Panc1 (cell line): ENCODE measurements around the gene KAZALD1. TPM values are rescaled to one million over a fixed set of nuclear protein-coding genes. Genes with fewer than 3 reads are reported as not detected.

Source experiments
- ATAC-seq: fragments of 200-7000 bp; cut with Tn5 transposase; 2 replicates; pipeline ENCODE4 v1.9.1; 2020; ENCODE audit warnings: mild to moderate bottlenecking, moderate library complexity
- BruUV-seq: library from RNA; stranded (reverse); fragments of 400-500 nt; replicated peaks from 2 replicates; lab custom pipeline; 2021; lab: Mats Ljungman, UMichigan
- CTCF ChIA-PET: fragments of 300-600 bp; sonication (Branson Sonifier 250); formaldehyde crosslinking; loops from one replicate; lab custom pipeline; 2022; ENCODE audit warnings: antibody characterized with exemption; lab: Charles Lee
- POLR2A ChIA-PET: fragments of 300-600 bp; sonication (Branson Sonifier 250); formaldehyde crosslinking; loops from one replicate; lab custom pipeline; 2022; ENCODE audit warnings: antibody characterized with exemption; lab: Charles Lee
- DNase-seq: peaks from one replicate; pipeline ENCODE4 v3.0.0-alpha.2; 2010; ENCODE audit warnings: low read depth, low spot score
- H3K27ac ChIP-seq: 2 replicates; pipeline ENCODE4 v1.5.1; 2011; ENCODE audit warnings: mild to moderate bottlenecking, low read length, inconsistent platforms
- H3K27me3 ChIP-seq: fragments of 200-500 bp; sonication (Bioruptor generic); 2 replicates; pipeline ENCODE4 v1.6.0; 2014; ENCODE audit warnings: low read length, inconsistent platforms; ENCODE audit not compliant: control insufficient read depth, insufficient read depth
- H3K36me3 ChIP-seq: fragments of 200-500 bp; sonication (Bioruptor generic); 2 replicates; pipeline ENCODE4 v1.5.1; 2014; ENCODE audit warnings: inconsistent platforms, mild to moderate bottlenecking, low read length, moderate library complexity; ENCODE audit not compliant: control insufficient read depth, insufficient read depth
- H3K4me1 ChIP-seq: 2 replicates; pipeline ENCODE4 v1.5.1; 2011; ENCODE audit warnings: inconsistent platforms, mild to moderate bottlenecking, low read length, moderate library complexity; ENCODE audit not compliant: control insufficient read depth, insufficient read depth
- H3K4me3 ChIP-seq, 2 experiments: 2 replicates each; pipeline ENCODE4 v1.5.1; 2011 to 2012; ENCODE audit warnings: low read depth in 2 of 2, low read length in 2 of 2, mild to moderate bottlenecking in 2 of 2, inconsistent platforms in 1 of 2, moderate library complexity in 1 of 2
- H3K9me3 ChIP-seq: fragments of 200-500 bp; sonication (Bioruptor generic); 2 replicates; pipeline ENCODE4 v1.5.1; 2014; ENCODE audit warnings: low read depth, mild to moderate bottlenecking, inconsistent platforms, low read length, moderate library complexity; ENCODE audit not compliant: control insufficient read depth, insufficient read depth
- POLR2AphosphoS5 ChIP-seq: IDR thresholded peaks from 2 replicates; pipeline ENCODE4 v1.6.1; 2012; ENCODE audit warnings: mild to moderate bottlenecking, low read depth, low read length, moderate library complexity
- REST ChIP-seq, 2 experiments: IDR thresholded peaks; 2 replicates each; pipeline ENCODE4 v1.6.1; 2011 to 2012; ENCODE audit warnings: low read depth in 2 of 2, control low read depth in 1 of 2, low read length in 1 of 2, mild to moderate bottlenecking in 1 of 2, moderate library complexity in 1 of 2; ENCODE audit not compliant: insufficient read depth in 1 of 2
- SIN3A ChIP-seq: IDR thresholded peaks from 2 replicates; pipeline ENCODE4 v1.6.1; 2012; ENCODE audit warnings: low read depth, mild to moderate bottlenecking, low read length, moderate library complexity, borderline replicate concordance; ENCODE audit not compliant: insufficient read depth
- TCF7L2 ChIP-seq: IDR thresholded peaks from 2 replicates; pipeline ENCODE4 v1.6.1; 2011; ENCODE audit warnings: mild to moderate bottlenecking, low read depth, low read length, inconsistent platforms
- in situ Hi-C: cut with HindIII; loops from 2 replicates; pipeline ENCODE4 v1.10.0; 2016; ENCODE audit warnings: low sequenced_read_pairs, low pct_unique_long_range_greater_than_20kb
- intact Hi-C: fragments of 100-400 bp; cut with micrococcal nuclease; formaldehyde crosslinking; loops from one replicate; pipeline ENCODE4 v1.10.0; 2022; ENCODE audit not compliant: unreplicated experiment
- total RNA-seq: library from RNA; stranded (reverse); gene quantifications from one replicate; pipeline ENCODE4 v1.2.1, GENCODE V29; 2021; ENCODE audit not compliant: unreplicated experiment
- TF ChIP-seq, protein P1 (sequence below): fragments of 450-650 bp; IDR thresholded peaks from 2 replicates; pipeline ENCODE4 v1.5.1; 2017; ENCODE audit warnings: mild to moderate bottlenecking

KAZALD1 gene
- total RNA-seq, 1 experiment from 2014 or later: 21.2 TPM

GRCh38 chr10:101070098-101070497, 8.3 kb downstream of the KAZALD1 start:
- ChIA-PET POLR2A (no interaction called here), CTCF (interaction anchor here (0.6 to 1.6 kb wide), 3 partner anchors 12 to 27 kb away, joined by 5 to 10 read pairs (median 9); no protein-coding TSS in a partner anchor)
- TF ChIP-seq, protein P1, sequence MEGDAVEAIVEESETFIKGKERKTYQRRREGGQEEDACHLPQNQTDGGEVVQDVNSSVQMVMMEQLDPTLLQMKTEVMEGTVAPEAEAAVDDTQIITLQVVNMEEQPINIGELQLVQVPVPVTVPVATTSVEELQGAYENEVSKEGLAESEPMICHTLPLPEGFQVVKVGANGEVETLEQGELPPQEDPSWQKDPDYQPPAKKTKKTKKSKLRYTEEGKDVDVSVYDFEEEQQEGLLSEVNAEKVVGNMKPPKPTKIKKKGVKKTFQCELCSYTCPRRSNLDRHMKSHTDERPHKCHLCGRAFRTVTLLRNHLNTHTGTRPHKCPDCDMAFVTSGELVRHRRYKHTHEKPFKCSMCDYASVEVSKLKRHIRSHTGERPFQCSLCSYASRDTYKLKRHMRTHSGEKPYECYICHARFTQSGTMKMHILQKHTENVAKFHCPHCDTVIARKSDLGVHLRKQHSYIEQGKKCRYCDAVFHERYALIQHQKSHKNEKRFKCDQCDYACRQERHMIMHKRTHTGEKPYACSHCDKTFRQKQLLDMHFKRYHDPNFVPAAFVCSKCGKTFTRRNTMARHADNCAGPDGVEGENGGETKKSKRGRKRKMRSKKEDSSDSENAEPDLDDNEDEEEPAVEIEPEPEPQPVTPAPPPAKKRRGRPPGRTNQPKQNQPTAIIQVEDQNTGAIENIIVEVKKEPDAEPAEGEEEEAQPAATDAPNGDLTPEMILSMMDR: no peak
- TF ChIP-seq SIN3A: no peak
- TF ChIP-seq REST (IDR thresholded peaks at IDR 0.05; ENCODE audit: insufficient read depth in 1 of 2, low read depth in 2 of 2, low read length in 1 of 2): no peak
- TF ChIP-seq POLR2AphosphoS5: no peak
- no peak for TF ChIP-seq TCF7L2
- intact Hi-C loops (no loop called here), in situ Hi-C loops (no loop called here)
- no peak for DNase-seq
- no peak overlapping the region for H3K27ac ChIP-seq
- no peaks in the 10 kb centered on the region for H3K9me3 ChIP-seq
- no peak overlapping the region for H3K4me3 ChIP-seq
- ATAC-seq: no peak
- no peaks in the 10 kb centered on the region for H3K36me3 ChIP-seq
- BruUV-seq: no TSS peak
- peaks cover 10% of the 10 kb centered on the region for H3K4me1 ChIP-seq
- H3K27me3 ChIP-seq: no peaks in the 10 kb centered on the region

GRCh38 chr10:101071267-101071884, 9.6 kb downstream of the KAZALD1 start:
- Histone ChIP-seq H3K27ac (no peak overlapping the region), H3K4me1 (no peaks in the 10 kb centered on the region), H3K9me3 (no peaks in the 10 kb centered on the region), H3K27me3 (no peaks in the 10 kb centered on the region), H3K36me3 (no peaks in the 10 kb centered on the region), H3K4me3 (no peak overlapping the region)
- TF ChIP-seq, protein P1: no peak
- TF ChIP-seq SIN3A (no peak), POLR2AphosphoS5 (no peak), TCF7L2 (no peak), REST (IDR thresholded peaks at IDR 0.05; ENCODE audit: insufficient read depth in 1 of 2, low read depth in 2 of 2, low read length in 1 of 2) (no peak)
- in situ Hi-C loops (no loop called here), intact Hi-C loops (no loop called here)
- ChIA-PET POLR2A (interaction anchor here (0.5 kb wide), 1 partner anchor 13 kb away, joined by 10 read pairs; no protein-coding TSS in a partner anchor), CTCF (no interaction called here)
- no peak for ATAC-seq
- no peak for DNase-seq
- BruUV-seq: no TSS peak
